IPS-18c (cell line): ENCODE results near the gene PDCD1.
"Not testable (repeated sequence)": the region's sequence is repeated elsewhere in the genome, so short reads cannot be mapped to it uniquely, and the experiment has no call there.

Experiments
- H3K4me3 ChIP-seq: 2 replicates; pipeline ENCODE4 v1.7.0; 2013; ENCODE audit warnings: low read depth, mild to moderate bottlenecking, low read length, moderate library complexity; ENCODE audit not compliant: insufficient read depth
- H3K9me3 ChIP-seq: one replicate; pipeline ENCODE4 v1.6.1; 2013; ENCODE audit warnings: mild to moderate bottlenecking, low read length, moderate library complexity; ENCODE audit not compliant: control insufficient read depth, insufficient read depth

PDCD1 gene

DNA sequence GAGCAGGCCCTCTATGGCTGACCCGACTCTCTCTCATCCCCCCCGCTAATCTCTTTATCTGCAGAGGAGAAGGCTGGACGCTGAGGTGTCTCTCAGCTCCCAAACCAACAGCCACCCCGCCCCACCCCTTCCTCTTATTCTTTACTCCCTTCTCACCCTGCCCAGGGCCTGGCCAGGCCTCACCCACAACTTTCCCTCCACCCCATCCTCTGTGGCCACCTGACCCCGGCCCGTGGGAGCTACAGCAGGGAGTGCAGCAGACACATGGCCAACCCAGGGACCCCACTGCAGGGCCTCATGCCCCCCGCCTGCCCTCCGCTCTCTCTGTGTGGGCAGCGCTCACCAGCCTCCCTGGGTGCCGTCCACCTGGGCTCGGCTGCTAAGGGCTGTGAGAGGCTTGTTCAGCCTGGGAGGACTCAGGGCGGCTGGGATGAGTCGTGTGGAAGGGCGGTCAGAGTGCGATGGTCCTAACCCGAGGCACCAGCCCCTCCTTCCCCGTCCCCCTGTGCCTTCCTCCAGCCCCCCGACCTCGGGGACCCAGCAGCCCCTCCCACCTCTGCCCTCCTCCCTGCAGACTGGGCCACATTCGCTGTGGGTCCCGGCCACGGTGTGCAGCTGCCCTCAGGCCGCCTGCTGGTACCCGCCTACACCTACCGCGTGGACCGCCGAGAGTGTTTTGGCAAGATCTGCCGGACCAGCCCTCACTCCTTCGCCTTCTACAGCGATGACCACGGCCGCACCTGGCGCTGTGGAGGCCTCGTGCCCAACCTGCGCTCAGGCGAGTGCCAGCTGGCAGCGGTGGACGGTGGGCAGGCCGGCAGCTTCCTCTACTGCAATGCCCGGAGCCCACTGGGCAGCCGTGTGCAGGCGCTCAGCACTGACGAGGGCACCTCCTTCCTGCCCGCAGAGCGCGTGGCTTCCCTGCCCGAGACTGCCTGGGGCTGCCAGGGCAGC, 42.9 kb downstream of the PDCD1 start:
- H3K9me3 ChIP-seq, result peaks cover 2% of the 10 kb centered on the region
- H3K4me3 ChIP-seq, result no peak overlapping the region

GRCh38 chr2:241814643-241815476, 43.8 kb downstream of the PDCD1 start:
- no peak overlapping the region for H3K4me3 ChIP-seq
- H3K9me3 ChIP-seq, result peaks cover 2% of the 10 kb centered on the region

DNA sequence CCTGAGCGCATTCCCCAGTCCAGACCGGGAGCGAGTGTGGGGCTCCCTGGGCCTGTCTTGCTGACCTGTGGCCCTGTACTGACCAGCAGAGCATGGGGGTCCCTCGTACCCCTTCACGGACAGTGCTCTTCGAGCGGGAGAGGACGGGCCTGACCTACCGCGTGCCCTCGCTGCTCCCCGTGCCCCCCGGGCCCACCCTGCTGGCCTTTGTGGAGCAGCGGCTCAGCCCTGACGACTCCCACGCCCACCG, 44.4 kb downstream of the PDCD1 start:
- H3K9me3 ChIP-seq, result peaks cover 2% of the 10 kb centered on the region
- no peak overlapping the region for H3K4me3 ChIP-seq

DNA sequence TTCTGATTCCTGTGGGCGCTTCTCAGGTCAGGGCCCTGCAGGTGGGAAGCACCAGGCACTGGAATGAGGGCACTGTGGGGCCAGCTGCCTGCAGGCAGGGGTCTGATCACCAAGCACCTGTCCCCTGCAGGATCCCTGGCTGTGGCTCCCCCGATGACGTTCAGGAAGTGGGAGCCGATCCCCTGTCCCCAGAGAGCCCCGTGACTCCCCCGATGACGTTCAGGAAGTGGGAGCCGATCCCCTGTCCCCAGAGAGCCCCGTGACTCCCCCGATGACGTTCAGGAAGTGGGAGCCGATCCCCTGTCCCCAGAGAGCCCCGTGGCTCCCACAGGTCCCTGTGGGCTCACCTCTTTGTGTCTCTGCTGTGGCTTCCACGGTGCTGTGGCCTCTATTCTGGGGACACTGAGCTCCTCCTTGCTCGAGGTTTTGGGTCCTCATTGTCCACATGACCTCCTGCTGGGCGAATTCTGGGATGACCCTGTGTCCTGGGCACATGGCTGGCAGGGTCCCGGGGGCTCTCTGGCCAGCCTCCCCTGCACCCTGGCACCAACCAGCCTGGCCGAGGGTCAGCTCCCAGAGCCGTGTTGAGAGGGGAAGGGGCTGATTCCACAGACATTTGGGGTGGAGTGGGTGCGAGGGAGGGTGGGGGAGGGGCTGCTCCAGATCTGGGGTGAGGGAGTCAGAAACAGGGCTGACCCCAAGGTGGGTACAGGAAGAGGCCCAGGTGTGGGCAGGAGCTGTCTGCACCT, 44.9 kb downstream of the PDCD1 start:
- no peak overlapping the region for H3K4me3 ChIP-seq
- peaks cover 2% of the 10 kb centered on the region for H3K9me3 ChIP-seq

GRCh38 chr2:241812730-241813643, 45.7 kb downstream of the PDCD1 start:
- H3K9me3 ChIP-seq, result peaks cover 2% of the 10 kb centered on the region
- no peak overlapping the region for H3K4me3 ChIP-seq

GRCh38 chr2:241811952-241812729, 46.6 kb downstream of the PDCD1 start:
- H3K4me3 ChIP-seq, result no peak overlapping the region

DNA sequence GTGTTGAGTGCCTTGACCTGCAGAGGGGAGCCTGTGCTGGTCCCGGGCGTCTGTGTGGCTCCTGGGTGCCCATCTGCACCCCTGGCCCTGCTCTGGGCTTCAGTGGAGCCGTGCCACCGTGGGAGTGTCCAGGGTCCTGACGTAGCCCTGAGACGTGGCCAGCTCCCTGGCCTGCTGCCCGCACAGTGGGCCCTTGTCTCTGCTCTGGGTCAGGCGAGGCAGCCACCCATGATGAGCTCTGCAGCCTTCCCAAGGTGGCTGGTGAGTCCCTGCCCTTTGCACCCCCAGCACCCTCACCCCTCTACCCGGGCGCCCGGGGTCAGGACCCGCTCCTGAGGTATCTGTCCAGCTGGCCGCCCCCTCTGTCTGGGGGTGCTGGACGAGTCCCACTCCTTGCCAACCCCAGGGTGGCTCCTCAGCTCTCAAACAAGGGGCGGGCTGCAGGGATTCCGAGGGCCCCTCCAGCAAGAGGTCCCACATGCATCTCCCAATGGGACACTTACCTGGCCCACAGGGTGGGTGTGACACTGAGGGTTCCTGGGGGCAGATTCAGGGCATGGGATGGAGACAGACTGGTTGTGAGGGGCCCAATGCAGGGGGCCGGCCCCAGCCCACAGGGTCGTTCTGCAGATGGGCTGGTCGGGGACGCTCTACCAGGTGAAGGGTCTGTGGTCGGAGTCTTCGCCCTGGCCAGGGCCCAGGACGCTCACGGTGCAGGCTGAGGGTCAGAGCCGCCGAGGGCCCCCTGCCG, 47.3 kb downstream of the PDCD1 start:
- H3K9me3 ChIP-seq, result peaks cover under 1% of the 10 kb centered on the region
- H3K4me3 ChIP-seq, result no peak overlapping the region

More at GRCh38 chr2:241811952-241812729, 46.6 kb downstream of the PDCD1 start:
- H3K9me3 ChIP-seq, result peaks cover 2% of the 10 kb centered on the region

- H3K4me3 ChIP-seq, result no peak overlapping the region
Measured at GRCh38 chr2:241810307-241811200, 48.1 kb downstream of the PDCD1 start.

GRCh38 chr2:241809383-241810306, 49.0 kb downstream of the PDCD1 start:
- H3K4me3 ChIP-seq, result no peak overlapping the region
- H3K9me3 ChIP-seq, result no peaks in the 10 kb centered on the region

More at GRCh38 chr2:241810307-241811200, 48.1 kb downstream of the PDCD1 start:
- H3K9me3 ChIP-seq, result no peaks in the 10 kb centered on the region

- Histone ChIP-seq H3K4me3 (no peak within 1 kb of the TSS), H3K9me3 (no peaks in the 10 kb centered on the region)
Measured at GRCh38 chr2:241808721-241809382, 49.8 kb downstream of the PDCD1 start, which contains the start of gene NEU4. Gene NEU4, plus strand, starts transcription at chr2:241809193. Its CDS starts 5,292 bp downstream, at chr2:241814485.

- Histone ChIP-seq H3K9me3 (no peaks in the 10 kb centered on the region), H3K4me3 (no peak overlapping the region)
Measured at GRCh38 chr2:241808051-241808720, 50.5 kb downstream of the PDCD1 start.

DNA sequence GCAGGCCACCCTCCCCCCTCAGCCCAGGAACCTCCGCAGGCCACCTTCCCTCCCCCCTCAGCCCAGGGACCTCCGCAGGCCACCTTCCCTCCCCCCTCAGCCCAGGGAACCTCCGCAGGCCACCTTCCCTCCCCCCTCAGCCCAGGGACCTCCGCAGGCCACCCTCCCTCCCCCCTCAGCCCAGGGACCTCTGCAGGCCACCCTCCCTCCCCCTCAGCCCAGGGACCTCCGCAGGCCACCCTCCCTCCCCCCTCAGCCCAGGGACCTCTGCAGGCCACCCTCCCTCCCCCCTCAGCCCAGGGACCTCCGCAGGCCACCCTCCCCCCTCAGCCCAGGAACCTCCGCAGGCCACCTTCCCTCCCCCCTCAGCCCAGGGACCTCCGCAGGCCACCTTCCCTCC, 52.5 kb downstream of the PDCD1 start:
- not testable (repeated sequence) for H3K4me3 ChIP-seq, H3K9me3 ChIP-seq
